ENCODE results near the gene COL4A2. TPM values are rescaled to one million over a fixed set of nuclear protein-coding genes. Genes with fewer than 3 reads are reported as not detected.

The COL4A2 gene
- total RNA-seq, 1 experiment from 2014 or later, result 66.0 TPM

- no TSS peak for BruUV-seq (replicated peaks)
- no peaks in the 10 kb centered on the region for H3K9me3 Mint-ChIP-seq (ENCODE audit: unreplicated experiment)
- no peak for DNase-seq (ENCODE audit: unreplicated experiment)
- TF ChIP-seq, protein P1, sequence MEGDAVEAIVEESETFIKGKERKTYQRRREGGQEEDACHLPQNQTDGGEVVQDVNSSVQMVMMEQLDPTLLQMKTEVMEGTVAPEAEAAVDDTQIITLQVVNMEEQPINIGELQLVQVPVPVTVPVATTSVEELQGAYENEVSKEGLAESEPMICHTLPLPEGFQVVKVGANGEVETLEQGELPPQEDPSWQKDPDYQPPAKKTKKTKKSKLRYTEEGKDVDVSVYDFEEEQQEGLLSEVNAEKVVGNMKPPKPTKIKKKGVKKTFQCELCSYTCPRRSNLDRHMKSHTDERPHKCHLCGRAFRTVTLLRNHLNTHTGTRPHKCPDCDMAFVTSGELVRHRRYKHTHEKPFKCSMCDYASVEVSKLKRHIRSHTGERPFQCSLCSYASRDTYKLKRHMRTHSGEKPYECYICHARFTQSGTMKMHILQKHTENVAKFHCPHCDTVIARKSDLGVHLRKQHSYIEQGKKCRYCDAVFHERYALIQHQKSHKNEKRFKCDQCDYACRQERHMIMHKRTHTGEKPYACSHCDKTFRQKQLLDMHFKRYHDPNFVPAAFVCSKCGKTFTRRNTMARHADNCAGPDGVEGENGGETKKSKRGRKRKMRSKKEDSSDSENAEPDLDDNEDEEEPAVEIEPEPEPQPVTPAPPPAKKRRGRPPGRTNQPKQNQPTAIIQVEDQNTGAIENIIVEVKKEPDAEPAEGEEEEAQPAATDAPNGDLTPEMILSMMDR (IDR thresholded peaks at IDR 0.05; ENCODE audit: unreplicated experiment), result no peak
- ChIA-PET POLR2A (no interaction called here), CTCF (interaction anchor here (0.7 to 0.9 kb wide), 2 partner anchors 96 to 183 kb away, joined by 3 read pairs; no protein-coding TSS in a partner anchor)
- no peaks in the 10 kb centered on the region for H3K36me3 Mint-ChIP-seq (ENCODE audit: insufficient read depth, unreplicated experiment)
- H3K4me3 Mint-ChIP-seq (ENCODE audit: unreplicated experiment), result no peak overlapping the region
- H3K27me3 Mint-ChIP-seq (ENCODE audit: insufficient read depth, unreplicated experiment), result no peaks in the 10 kb centered on the region
- peaks cover 20% of the 10 kb centered on the region for H3K4me1 Mint-ChIP-seq (ENCODE audit: insufficient read depth, unreplicated experiment)
- intact Hi-C loops (cut with micrococcal nuclease), result no loop called here
- peak overlapping the region; percentile 47 for H3K27ac Mint-ChIP-seq (ENCODE audit: low read depth, unreplicated experiment)
Measured at GRCh38 chr13:110404321-110404720, 97.2 kb downstream of the COL4A2 start.

- Mint-ChIP-seq H3K27ac (ENCODE audit: low read depth, unreplicated experiment) (no peak overlapping the region), H3K36me3 (ENCODE audit: insufficient read depth, unreplicated experiment) (no peaks in the 10 kb centered on the region), H3K9me3 (ENCODE audit: unreplicated experiment) (no peaks in the 10 kb centered on the region), H3K27me3 (ENCODE audit: insufficient read depth, unreplicated experiment) (no peaks in the 10 kb centered on the region), H3K4me3 (ENCODE audit: unreplicated experiment) (no peak overlapping the region), H3K4me1 (ENCODE audit: insufficient read depth, unreplicated experiment) (peaks cover 20% of the 10 kb centered on the region)
- intact Hi-C loops (cut with micrococcal nuclease), result no loop called here
- BruUV-seq (replicated peaks), result no TSS peak
- TF ChIP-seq, protein P1 (IDR thresholded peaks at IDR 0.05; ENCODE audit: unreplicated experiment), result no peak
- DNase-seq (ENCODE audit: unreplicated experiment), result no peak
- ChIA-PET CTCF (interaction anchor here (0.6 to 0.7 kb wide), 3 partner anchors 101 to 644 kb away, joined by 3 to 6 read pairs (median 3); no protein-coding TSS in a partner anchor), POLR2A (interaction anchor here (0.7 kb wide), 1 partner anchor 146 kb away, joined by 4 read pairs; no protein-coding TSS in a partner anchor)
Measured at GRCh38 chr13:110405597-110406450, 98.7 kb downstream of the COL4A2 start.

DNA sequence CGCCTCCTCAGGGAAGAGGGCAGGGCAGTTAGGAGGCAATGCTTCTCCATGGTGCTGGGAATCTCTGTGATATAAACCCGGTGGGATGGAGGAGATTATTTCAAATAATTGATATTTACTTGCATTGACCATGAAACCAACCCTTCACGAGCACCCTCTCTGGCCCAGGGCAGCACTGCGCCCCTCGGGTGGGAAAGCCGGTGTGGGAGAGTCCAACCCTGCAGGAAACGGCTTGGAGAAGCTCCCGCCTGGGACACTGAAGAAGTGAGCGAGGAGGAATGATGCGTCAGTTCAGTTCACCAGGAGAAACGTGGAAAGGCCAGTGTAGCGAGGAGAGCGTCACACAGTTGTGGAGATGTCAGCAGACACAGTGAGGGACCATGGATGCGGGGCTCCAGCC, 99.9 kb downstream of the COL4A2 start:
- Mint-ChIP-seq H3K4me1 (ENCODE audit: insufficient read depth, unreplicated experiment) (peaks cover 28% of the 10 kb centered on the region), H3K4me3 (ENCODE audit: unreplicated experiment) (no peak overlapping the region), H3K9me3 (ENCODE audit: unreplicated experiment) (no peaks in the 10 kb centered on the region), H3K27ac (ENCODE audit: low read depth, unreplicated experiment) (no peak overlapping the region), H3K27me3 (ENCODE audit: insufficient read depth, unreplicated experiment) (no peaks in the 10 kb centered on the region), H3K36me3 (ENCODE audit: insufficient read depth, unreplicated experiment) (no peaks in the 10 kb centered on the region)
- POLR2A ChIA-PET, result no interaction called here
- BruUV-seq (replicated peaks), result no TSS peak
- CTCF ChIA-PET, result interaction anchor here (0.7 kb wide), 1 partner anchor 88 kb away, joined by 3 read pairs; no protein-coding TSS in a partner anchor
- intact Hi-C loops (cut with micrococcal nuclease), result no loop called here
- TF ChIP-seq, protein P1 (IDR thresholded peaks at IDR 0.05; ENCODE audit: unreplicated experiment), result no peak
- no peak for DNase-seq (ENCODE audit: unreplicated experiment)

DNA sequence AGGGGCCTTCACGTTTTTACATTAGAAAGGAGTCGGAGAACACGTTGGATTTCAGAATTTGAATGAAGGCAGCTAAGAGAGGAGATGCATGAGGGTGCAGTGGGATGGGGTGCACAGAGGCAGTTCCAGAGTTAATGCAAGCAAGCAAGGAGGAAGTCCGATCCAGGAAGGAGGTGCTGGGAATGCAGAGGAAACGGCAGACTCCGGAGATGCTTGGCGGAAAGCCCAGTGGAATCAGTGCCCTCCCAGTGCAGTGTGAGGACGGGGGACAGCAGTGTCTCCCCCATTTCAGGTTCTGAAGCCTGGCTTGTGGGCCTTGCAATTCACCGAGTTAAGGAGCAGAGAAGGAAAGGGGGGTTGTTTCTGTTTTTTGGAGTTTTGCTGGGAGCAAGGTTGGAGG, 100.4 kb downstream of the COL4A2 start:
- POLR2A ChIA-PET, result no interaction called here
- CTCF ChIA-PET, result interaction anchor here (0.7 kb wide), 1 partner anchor 88 kb away, joined by 3 read pairs; no protein-coding TSS in a partner anchor
- Mint-ChIP-seq H3K4me1 (ENCODE audit: insufficient read depth, unreplicated experiment) (peaks cover 33% of the 10 kb centered on the region), H3K36me3 (ENCODE audit: insufficient read depth, unreplicated experiment) (no peaks in the 10 kb centered on the region), H3K27ac (ENCODE audit: low read depth, unreplicated experiment) (no peak overlapping the region), H3K27me3 (ENCODE audit: insufficient read depth, unreplicated experiment) (no peaks in the 10 kb centered on the region), H3K4me3 (ENCODE audit: unreplicated experiment) (no peak overlapping the region), H3K9me3 (ENCODE audit: unreplicated experiment) (no peaks in the 10 kb centered on the region)
- no peak for DNase-seq (ENCODE audit: unreplicated experiment)
- intact Hi-C loops (cut with micrococcal nuclease), result no loop called here
- TF ChIP-seq, protein P1 (IDR thresholded peaks at IDR 0.05; ENCODE audit: unreplicated experiment), result no peak
- no TSS peak for BruUV-seq (replicated peaks)
